GM19467 (cell line): ENCODE data around the gene LPP.

Source experiments
- ATAC-seq: cut with Tn5 transposase; IDR thresholded peaks from one replicate; pipeline ENCODE4 v1.9.1; 2021; ENCODE audit warnings: mild to moderate bottlenecking, moderate library complexity; ENCODE audit not compliant: unreplicated experiment

Gene LPP

DNA sequence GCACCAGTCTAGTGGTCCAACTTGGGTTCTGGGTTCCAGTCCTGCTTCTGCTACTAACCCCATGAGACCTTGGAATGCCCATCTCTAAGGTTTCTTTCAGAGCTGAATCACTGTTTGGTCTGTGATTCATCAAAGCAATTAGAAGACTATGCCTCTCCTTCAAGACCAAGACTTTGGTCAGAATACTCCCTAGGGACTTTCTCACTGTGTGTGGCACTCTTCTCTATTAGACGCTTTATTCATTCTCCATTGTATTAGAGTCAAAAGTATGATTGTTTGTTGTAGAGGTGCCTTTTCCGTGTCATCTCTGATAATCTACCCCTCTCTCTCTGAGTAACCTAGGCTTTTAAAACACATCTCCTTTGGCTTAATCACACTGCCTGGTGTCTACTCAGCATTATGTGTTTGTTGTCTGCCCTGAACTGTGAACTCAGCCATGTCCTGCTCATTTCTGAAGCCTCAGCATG lies 90.5 kb downstream of the LPP start:
- ATAC-seq: no peak

DNA sequence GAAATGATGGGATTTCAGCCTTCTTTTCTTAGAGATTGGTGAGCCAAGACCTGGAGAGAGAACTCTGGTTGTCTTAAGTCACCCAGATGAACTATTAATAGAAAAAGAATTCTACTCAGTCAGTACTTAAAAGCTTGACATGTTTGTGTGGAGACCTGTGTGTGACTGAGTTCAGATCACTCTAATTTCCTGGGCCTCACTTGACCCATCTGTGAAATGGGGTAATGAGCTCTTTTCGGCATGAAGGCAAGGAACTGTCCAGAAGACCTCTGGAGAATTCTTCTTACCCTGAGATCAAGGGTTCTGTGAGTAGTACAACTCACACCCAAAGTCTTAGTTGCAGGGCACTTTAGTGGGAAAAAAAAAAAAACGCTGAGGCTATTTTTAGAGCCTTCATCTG lies 92.9 kb downstream of the LPP start:
- ATAC-seq: no peak

DNA sequence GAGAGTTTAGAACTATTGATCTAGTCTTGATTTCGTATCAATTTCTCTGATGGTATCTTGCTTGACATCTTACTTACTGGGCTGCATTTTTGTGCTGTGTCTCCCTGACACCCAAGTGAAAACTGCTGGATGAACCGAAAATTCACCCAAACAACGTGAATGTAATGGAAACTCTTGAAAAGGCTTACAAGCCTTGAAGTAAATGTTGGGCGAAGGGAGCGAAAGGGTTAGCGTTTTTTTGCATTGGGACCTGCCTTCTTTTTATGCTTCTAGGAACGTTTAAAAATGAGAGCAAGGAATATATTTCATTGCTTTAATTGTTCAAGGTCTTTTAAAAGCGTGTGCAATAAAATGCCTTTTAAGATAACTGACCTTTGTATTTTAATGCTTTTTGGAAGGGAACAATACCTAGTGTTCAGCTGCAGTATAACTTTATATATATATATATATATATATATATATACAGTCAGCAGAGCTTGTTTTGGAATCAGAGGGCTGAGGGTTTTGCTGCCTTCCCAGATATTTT lies 94.1 kb downstream of the LPP start:
- no peak for ATAC-seq

DNA sequence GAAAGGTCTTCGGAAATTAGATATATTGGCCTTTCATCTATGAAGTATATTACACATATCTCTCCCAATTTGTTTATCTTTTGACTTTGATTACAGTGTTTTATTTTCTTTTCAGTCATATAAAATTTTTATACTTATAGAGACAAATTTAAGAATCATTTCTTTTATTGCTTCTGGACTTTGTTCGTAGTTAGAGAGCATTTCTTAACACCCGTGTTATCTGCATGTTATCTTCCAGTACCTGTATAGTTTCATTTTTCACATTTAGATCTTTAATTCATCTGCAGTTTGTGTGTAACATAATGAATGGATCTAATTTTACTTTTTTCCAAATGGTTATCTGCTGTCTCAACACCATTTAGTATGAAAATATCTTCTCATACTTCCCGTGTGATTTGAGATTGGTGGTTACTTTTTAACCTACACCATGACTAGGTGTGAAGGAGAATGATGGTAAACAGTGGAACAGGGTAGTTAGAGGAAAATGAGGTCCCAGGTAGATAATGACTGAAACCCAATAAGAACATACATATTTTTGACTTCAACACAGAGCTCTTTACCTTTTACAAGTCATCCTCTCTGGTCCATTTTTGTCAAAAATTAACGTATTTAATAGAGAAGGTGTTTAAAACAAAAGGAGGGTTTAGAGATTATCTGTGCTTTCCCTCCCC lies 99.3 kb downstream of the LPP start:
- no peak for ATAC-seq

DNA sequence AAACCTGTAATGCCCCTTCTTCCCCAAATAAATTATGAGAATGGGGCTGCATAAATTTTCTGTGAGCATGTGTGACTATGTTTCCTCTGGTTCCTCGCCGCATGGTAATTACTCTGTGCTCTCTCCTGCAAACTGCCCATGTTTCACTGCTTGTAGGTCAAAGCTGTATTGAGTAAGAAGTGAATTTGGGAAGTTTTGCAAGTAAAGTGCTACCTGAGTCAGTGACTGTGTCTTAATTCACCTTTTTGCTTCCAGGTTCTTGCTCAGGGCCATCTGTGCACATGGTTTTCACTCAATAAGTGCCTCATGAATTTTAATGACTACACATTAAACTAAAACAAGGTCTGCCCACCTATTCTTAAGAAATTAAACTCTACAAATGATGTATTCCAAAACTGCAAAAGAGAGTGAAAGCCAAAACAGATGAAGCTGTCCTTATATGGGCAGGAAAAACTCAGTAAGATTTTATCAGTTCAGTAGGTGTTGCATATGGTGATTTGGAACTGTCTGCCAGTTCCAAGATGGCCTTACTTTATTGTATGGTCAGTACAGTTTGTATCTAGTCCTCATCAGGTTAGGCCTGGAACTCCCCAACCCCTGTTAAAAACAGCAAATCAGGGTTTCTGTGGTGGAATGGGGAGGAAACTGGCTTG lies 100.0 kb downstream of the LPP start:
- ATAC-seq: no peak

DNA sequence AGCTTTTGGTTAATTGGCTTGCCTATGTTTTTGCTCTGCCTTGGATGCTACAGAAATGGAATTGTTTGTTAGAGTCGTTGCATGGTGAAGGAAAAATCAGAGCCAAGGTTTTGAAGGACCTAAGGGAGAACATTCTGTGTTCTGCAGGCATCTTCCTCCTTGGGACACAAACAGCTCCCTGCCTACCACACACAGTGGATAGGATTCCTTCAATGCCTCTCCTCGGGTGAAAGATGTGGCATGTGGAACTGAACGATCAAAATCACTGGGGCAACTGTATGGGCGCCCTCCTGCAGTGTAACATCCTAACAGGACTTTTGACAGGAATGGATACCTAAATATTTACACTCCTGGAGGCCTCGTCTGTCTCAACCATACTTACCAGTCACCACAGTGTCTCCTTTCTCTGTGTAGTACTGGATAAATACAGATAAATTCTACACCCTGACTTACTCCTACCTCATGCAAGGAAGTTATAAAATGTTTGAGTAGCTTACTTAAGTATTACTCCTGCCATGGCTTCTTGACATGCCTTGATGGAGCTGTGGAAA lies 100.6 kb downstream of the LPP start:
- no peak for ATAC-seq

DNA sequence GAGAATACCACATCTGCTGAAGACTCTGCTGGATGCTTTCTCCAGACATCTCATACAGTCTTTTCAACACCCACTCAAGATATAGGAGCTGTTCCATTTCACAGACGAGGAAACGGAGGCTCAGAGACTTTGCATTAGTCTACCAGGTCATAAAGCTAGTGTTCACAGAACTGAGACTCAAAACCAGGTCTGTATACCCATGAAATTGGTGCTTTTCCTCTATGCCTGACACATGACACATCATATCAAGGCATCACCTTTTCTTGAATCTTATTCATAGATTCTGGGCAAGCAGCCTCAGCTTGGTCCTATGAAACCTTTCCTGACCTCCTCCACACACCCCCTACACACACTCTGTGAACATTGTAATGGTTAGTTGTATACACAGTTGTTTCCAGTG lies 101.2 kb downstream of the LPP start:
- ATAC-seq: no peak

DNA sequence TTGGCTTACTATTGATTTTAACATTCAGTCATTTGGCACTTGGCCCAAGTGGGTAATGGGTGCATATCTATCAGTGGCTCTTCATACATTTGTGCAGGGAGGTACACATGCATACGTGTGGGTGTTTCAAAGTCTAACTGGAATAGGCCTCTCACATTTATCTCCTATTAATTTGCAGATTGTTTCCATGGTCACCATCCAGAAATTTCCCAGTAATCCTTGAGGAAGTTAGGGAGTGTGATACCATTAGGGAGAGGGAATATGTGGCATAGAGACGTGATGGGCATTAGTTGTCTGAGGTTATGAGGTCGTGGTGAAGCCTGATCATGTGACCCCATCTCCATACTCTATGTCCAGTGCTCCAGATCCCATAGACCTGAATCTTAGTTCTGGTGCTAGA lies 102.8 kb downstream of the LPP start:
- ATAC-seq: no peak

DNA sequence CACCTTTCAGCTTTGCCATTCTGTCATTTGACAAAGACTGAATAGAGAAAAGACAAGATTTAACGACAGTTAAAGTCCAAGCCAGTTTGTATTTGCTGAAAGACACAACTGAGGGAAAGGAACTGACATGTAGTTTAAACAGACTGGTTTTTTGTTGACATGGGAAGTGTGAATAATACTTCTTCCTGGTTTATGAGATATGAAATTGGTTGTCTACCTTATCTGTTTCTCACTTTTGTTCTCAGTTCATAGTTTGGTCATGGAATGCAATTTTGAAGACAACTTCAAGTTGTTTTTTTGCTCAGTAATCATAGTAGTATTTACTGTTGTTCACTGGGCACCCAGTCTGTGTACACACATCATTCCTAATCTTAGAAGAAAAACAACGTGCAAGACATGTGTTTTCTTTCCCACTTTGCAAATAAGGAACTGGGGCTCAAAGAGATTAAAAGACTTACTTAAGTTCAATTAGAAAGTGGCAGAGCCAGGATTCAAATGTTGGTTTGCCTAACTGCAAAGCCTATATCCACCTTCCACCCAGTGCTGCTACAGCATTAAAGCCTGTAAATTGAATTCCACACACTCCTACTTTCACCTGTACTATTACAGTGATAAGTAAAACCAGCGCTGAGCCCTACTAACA lies 103.5 kb downstream of the LPP start:
- ATAC-seq: no peak

DNA sequence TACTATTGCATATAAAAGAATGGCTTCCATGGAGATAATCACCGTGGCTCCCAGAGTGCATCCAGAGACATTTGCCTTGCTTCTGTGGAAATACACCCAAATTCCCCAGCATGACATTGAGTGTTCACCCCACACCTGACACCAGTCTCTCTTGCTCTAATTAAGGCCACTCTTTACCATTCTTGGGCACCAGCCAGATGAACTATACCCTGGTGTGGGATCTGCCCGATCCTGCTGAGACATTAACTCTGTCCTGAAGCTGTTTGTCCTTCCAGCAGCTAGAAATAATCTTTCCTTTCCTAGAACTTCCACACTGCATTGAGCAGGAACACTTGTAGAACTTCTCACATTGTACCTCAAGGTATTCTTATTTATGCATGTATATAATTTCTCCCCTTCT lies 105.2 kb downstream of the LPP start:
- ATAC-seq: no peak

DNA sequence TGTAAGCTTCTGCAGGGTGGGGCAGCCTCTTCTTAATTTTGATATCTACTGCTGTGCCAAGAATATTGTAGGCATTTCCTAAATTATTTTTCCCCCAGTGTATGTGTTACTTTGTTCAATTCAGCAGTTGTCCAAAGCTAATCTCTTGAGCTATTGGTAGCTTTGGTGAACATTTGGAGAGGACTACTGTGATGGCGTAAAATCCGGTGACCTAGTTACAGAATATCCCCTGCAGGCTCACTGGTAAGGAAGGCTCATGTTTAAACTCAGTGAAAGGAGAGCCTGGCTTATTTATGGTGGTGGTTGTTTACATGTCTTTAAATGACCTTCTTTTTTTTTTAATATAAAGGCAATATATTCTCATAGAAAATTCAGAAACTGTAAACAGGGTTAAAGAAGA lies 105.6 kb downstream of the LPP start:
- no peak for ATAC-seq

DNA sequence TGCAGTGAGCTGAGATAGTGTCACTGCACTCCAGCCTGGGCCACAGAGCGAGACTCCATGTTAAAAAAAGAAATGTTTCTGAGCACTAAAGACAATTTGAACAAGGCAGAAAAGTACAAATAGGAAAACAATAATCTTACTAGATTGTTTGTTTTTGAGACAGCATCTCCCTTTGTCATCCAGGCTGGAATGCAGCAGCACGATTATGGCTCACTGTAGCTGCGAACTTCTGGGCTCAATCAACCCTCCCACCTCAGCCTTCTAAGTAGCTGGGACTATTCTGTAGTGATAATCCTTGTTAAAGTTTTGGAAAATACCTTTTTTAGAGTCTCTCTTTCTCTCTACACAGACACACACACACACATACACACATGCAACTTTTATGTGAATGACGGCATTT lies 107.1 kb downstream of the LPP start:
- no peak for ATAC-seq

DNA sequence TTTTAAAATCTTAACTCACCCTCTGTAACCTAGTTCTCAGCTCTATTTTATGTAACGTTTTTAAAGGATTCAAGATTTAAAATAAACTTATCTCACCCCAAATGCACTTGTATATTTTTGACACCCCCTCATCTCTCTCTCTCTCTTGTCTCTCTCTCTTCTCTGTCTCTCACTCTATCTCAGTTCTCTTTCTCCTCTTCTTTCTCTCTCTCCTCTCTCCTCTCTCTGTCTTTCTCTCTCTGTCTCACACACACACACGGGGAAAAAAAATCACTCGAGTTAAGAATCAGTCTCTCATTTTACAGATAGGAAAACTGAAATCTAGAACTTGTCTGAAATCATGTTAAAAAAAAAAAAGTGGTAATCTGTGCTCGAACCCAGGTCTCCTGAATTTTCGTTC lies 108.5 kb downstream of the LPP start:
- ATAC-seq: no peak

DNA sequence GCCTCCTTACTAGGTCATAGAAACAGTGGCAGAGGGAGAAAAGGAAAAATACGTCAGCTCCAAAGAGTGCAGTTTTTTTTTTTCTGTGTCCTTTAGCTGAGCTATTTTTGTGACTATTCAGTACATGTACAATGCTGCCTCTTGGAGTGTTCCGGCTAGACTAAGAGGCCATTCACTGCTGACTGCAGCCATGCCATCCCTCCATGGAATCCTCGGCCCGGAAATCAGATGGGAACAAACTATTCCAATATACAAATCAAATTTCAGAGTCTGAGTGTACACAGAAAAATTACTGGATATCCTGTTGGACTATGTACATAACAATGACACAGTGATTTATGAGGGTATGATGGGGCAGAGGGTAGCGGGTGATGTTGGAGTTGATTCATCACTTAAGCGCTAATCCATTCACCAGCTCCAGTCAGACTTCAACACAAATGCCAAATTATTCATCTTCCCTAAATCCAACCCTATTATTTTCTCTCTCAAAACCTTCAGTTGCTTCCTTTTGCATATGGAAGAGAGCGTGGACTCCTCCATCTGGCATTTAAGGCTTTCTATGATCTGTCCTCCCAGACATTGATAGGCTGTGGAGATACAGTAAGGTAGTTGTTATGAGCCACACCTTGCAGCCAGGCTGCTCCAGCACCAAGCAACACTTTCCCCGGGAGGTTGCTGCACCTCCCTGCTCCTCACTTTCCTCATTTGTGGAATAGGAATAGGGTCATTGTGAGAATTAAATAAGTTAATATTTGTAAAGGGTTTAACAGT lies 109.1 kb downstream of the LPP start:
- ATAC-seq: no peak

DNA sequence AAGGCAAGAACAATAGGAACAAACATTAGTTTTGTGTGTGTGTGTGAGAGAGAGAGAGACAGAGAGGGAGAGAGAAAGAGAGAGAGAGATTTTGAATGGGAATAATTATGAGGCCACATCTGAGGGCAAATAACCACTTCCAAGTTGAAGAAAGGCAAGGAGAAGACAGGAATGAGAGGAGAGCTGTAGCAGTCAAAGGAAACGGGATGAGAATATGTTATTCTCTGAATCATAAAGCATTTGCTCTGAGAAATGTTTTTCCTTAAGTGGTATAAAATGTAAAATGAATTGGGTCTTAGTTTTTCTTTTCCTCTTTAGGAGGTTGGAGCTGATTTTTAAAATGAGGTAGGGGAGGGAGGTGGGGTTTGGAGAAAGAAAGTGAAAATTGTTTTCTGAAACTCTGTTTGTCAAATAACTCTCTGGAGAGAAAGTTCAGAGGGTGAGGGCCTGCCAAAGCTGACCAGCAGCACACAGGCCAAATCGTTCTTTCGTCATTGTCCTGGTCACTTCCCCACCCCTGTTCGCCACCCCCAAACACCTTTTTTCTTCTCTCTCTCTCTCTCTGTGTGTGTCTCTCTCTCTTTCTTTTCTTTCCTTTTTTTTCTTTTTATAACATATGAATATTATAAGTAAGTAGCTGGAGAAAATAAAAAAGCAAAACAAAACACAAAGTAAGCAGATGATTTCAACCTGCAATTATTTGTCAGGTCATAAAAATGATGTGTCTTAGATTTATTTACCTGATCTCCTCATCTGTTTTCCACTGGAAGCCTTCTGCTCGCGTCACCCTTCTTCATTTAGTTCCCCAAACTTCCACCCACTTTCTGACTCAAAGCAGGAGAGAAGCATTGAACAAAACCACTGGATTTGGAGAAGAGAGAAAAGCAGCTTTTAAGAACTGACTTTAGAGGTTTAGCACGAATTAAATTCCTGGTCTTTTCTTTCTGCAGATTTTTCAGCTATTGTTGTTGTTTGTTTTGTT lies 110.6 kb downstream of the LPP start:
- no peak for ATAC-seq

DNA sequence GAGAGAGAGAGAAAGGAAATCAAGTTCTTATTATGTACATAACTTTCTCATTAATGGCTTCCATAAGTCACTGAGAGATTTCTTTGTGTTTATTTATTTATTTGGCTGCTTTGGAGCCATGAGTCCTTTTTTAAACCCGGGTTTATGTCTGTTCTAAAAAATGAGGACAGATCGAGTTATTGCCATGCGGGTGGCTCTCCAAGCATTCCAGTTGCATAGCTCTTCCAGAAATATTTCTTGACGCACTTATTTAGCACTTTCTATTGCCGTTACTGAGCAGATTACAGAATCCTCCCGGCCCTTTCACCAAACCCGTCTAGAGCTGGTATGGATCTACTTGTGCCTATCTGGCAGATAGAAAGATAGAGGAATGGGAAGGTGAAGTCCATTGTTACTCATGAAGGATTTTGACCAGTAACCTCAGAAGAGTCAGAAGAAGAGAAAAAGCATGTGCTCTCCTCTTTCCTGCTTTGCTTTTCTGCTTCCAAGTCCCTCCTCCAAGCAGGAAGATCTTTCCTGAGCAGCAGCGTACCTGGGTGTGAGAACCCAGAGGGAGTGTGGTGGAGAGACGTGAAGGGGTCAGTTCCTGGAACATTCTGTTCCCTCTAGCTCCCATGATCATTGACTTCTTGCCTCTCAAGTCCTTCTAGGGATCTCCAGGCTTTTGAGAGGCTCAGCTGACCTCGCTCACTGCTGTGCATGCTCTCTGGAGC lies 112.8 kb downstream of the LPP start:
- no peak for ATAC-seq

DNA sequence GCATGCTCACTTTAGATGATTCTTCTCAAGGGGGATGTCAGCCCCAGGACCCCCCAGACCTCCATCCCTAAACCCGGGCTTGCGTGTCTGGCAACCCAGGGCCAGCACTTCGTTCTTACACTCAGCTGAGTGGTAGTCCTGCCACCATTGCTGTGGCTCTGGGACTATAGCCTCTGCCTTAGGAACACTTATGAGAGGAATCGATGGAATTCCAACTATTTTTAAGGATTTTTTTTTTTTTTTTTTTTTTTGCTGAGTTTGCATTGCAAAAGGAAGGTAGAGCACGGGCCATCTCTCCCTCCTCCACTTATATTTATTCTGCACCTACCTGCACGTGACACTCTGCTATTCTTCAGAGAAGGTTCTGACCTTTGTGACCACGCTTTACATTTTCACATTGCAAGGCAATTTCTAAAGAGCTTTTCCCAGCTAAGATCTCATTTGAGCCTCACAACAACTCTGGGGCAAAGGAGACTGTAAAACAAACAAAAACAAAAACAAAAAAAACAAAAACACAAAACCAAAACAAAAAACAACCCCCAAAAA lies 113.9 kb downstream of the LPP start:
- no peak for ATAC-seq

DNA sequence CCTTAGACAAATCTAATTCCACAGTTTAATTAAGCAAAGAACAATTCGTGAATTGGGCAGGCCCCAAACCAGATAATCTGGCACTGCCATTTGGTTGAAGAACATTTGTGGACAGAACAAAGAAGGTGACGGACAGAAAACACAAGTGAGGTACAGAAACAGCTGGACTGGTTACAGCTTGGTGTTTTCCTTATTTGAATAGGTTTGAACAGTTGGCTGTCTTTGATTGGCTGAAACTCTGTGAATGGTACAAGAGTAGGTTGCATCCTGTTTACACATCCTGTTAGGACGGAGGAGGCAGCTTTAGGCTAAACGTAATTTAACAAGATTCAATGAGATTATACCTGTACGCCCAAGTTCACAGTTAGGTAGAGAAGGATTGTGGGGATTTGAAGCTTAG lies 114.4 kb downstream of the LPP start:
- no peak for ATAC-seq

DNA sequence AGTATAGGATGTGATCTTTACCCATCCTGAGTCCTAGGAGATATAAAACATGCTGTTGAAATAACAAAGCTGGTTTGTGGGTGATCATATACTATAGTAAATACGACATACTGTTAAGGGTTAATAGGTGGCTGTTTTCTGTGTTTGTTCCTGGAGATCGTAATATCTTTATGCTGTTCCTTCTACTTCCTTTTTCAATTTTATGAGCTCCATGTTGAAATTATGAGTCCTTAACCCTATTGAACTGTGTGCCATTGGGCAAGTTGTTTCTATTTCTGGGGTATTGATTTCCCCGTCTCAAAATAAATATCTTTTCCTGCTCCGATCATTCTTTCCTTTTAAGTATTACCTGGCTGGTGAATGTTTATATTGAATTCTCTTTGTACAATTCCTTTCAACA lies 115.1 kb downstream of the LPP start:
- ATAC-seq: no peak
